ENCODE measurements around the gene TFB1M.

The TFB1M gene

DNA sequence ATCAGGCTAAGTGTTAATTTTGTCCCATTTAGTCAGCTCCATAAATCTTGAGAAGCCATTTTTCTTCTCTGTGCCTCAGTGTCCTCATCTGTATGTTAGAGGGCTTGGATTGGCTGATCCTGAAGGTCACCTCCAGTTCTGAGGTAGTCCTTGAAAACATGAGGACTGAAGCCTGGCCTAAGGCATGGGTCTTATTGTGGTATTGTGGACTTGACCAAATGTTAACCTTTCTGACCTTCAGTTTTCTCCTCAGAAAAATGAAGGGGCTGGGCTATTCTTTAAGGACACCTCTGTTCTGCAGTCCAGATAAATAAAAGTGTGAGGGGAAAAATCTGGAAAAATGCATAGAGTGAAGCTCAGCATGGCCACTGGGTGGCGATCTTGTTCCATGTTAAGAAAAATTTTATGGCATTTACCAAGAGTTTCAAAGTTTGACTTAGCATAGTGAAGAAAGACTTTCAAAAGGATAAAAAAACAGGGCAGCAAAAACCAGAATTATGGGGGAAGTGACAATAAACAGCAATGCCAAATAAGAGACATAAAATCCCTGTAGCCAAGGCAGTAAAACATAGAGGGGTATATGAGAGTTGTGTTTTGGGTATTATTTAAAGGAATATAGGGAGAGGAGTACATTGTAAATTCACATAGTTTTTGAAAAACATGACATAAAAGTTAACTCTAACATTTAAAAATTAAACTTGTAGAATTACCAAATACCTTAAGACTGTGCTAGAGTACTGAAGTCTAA lies 13.2 kb upstream of the TFB1M start:
- 0% methylated on average over 1 of the region's 1 CpG for WGBS
- DNase-seq, result peak; percentile 77
- no peak overlapping the region for H3K23ac ChIP-seq (ENCODE audit: low read length in 2 of 2)

DNA sequence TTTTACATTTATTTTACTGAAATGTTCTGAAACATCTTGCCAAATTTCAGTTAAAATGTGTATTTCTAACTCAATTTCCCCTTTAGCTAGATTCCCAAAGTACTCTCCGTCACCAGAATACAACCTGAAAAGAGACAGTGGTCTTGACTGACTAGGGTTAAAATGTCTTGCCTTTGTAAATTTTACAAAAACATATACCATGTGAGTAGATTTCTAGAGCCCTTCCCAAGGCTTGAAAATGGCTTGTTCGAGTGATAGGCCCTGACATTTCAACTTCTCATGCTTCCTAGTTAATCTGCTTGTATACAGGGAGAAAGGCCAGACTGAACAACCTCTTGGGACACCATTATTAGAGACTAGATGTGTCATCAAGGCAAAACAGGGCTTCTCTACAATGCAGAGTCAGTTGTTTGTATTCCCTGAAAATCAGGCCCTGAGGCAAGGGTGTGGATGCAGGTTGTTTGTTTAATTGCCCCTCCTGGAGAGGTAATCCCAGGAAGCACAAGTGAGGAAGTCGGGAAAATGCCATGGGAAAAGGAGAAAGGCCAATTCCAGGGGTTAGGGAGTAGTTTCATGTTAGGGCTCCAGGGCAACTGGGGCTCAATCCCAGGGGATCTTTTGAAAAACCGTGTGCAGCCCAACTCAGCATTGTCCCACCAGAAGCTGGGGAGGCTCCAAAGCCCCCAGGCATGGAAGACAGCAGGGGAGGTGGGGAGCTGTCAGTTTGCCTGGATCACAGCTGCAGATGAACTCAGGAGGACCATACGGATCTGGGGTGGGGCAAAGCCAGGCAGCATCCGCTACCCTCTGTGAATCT lies 11.6 kb upstream of the TFB1M start:
- no peaks in the 10 kb centered on the region for H3K79me1 ChIP-seq (replicated peaks; ENCODE audit: low read length, poor library complexity, severe bottlenecking)
- peak overlapping the region; percentile 90 to 97 for H2BK12ac ChIP-seq (ENCODE audit: low read length in 2 of 2)
- peak overlapping the region in 1 of 2 experiments; percentile 61 for H3K4ac ChIP-seq (ENCODE audit: low read depth in 1 of 2, low read length in 2 of 2)
- H3K23ac ChIP-seq (ENCODE audit: low read length in 2 of 2), result no peak overlapping the region
- WGBS, result 78% methylated on average over 5 of the region's 6 CpGs
- no peaks in the 10 kb centered on the region for H3K36me3 ChIP-seq (ENCODE audit: control insufficient read depth in 1 of 2, insufficient read depth in 2 of 2, low read depth in 1 of 2, low read length in 2 of 2)
- H2AK5ac ChIP-seq (ENCODE audit: low read length, severe bottlenecking), result no peak overlapping the region
- H3K9me3 ChIP-seq (ENCODE audit: control insufficient read depth, low read length), result no peaks in the 10 kb centered on the region
- H2BK120ac ChIP-seq (ENCODE audit: low read depth, low read length), result peak overlapping the region; percentile 71
- no peak overlapping the region for H2BK5ac ChIP-seq (ENCODE audit: low read depth, low read length, poor library complexity, severe bottlenecking)
- H3K18ac ChIP-seq (ENCODE audit: low read depth in 1 of 2, low read length in 2 of 2), result peak overlapping the region; percentile 87 to 93
- H2AFZ ChIP-seq (ENCODE audit: low read depth, low read length), result no peak overlapping the region
- H3K4me1 ChIP-seq (ENCODE audit: control insufficient read depth, insufficient read depth, low read depth, low read length), result no peaks in the 10 kb centered on the region
- no peak overlapping the region for H3K27ac ChIP-seq (ENCODE audit: low read length, poor library complexity, severe bottlenecking)
- H3K9ac ChIP-seq (ENCODE audit: low read length), result peak overlapping the region; percentile 53
- no peak overlapping the region for H3K4me3 ChIP-seq (ENCODE audit: insufficient read depth in 1 of 2, low read depth in 1 of 2, low read length in 2 of 2)
- no peak for DNase-seq
- H3K4me2 ChIP-seq (ENCODE audit: low read length, poor library complexity, severe bottlenecking), result no peak overlapping the region
- peak overlapping the region; percentile 62 for H4K91ac ChIP-seq (ENCODE audit: low read length)
- peak overlapping the region; percentile 88 for H4K8ac ChIP-seq (ENCODE audit: low read length)
- H3K27me3 ChIP-seq (ENCODE audit: control insufficient read depth in 1 of 2, insufficient read depth in 1 of 2, low read length in 2 of 2), result no peaks in the 10 kb centered on the region
- H3K14ac ChIP-seq (ENCODE audit: low read length in 2 of 2), result peak overlapping the region in 1 of 2 experiments; percentile 83
- H2BK15ac ChIP-seq (ENCODE audit: low read depth, poor library complexity, severe bottlenecking), result peak overlapping the region; percentile 45

More for the DNA sequence above, 13.2 kb upstream of the TFB1M start:
- Histone ChIP-seq H3K36me3 (ENCODE audit: control insufficient read depth in 1 of 2, insufficient read depth in 2 of 2, low read depth in 1 of 2, low read length in 2 of 2) (no peaks in the 10 kb centered on the region), H3K27ac (ENCODE audit: low read length, poor library complexity, severe bottlenecking) (no peak overlapping the region), H3K27me3 (ENCODE audit: control insufficient read depth in 1 of 2, insufficient read depth in 1 of 2, low read length in 2 of 2) (no peaks in the 10 kb centered on the region), H3K14ac (ENCODE audit: low read length in 2 of 2) (no peak overlapping the region), H3K9ac (ENCODE audit: low read length) (peak overlapping the region; percentile 67), H4K91ac (ENCODE audit: low read length) (no peak overlapping the region), H3K4me1 (ENCODE audit: control insufficient read depth, insufficient read depth, low read depth, low read length) (no peaks in the 10 kb centered on the region), H2BK120ac (ENCODE audit: low read depth, low read length) (no peak overlapping the region), H3K18ac (ENCODE audit: low read depth in 1 of 2, low read length in 2 of 2) (no peak overlapping the region), H3K9me3 (ENCODE audit: control insufficient read depth, low read length) (no peaks in the 10 kb centered on the region), H3K4ac (ENCODE audit: low read depth in 1 of 2, low read length in 2 of 2) (peak overlapping the region in 1 of 2 experiments; percentile 87), H2AK5ac (ENCODE audit: low read length, severe bottlenecking) (no peak overlapping the region), H3K4me3 (ENCODE audit: insufficient read depth in 1 of 2, low read depth in 1 of 2, low read length in 2 of 2) (no peak overlapping the region), H3K4me2 (ENCODE audit: low read length, poor library complexity, severe bottlenecking) (no peak overlapping the region), H2BK12ac (ENCODE audit: low read length in 2 of 2) (peak overlapping the region in 1 of 2 experiments; percentile 83), H2BK15ac (ENCODE audit: low read depth, poor library complexity, severe bottlenecking) (no peak overlapping the region), H3K79me1 (replicated peaks; ENCODE audit: low read length, poor library complexity, severe bottlenecking) (no peaks in the 10 kb centered on the region), H2AFZ (ENCODE audit: low read depth, low read length) (no peak overlapping the region), H4K8ac (ENCODE audit: low read length) (no peak overlapping the region), H2BK5ac (ENCODE audit: low read depth, low read length, poor library complexity, severe bottlenecking) (no peak overlapping the region)

DNA sequence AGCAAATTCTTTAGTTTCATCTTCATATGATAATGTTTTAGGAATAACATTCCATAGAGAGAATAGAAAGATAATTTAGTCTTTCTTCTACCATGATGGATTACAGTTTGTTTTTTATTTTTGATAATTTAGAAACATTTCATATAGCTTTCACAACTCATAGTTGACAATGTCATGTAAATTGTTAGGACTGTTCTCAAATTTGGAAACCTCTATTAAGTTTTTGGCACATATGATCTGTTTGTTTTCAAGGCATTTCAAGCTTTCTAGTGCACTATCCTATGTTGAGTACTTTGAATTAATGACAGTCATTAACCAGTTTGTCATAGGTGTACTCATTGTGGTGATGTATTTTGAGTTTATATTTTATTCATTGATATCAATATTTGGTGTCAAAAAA lies 10.7 kb upstream of the TFB1M start:
- Histone ChIP-seq H2BK5ac (ENCODE audit: low read depth, low read length, poor library complexity, severe bottlenecking) (no peak overlapping the region), H3K23ac (ENCODE audit: low read length in 2 of 2) (no peak overlapping the region), H4K8ac (ENCODE audit: low read length) (no peak overlapping the region), H3K4me1 (ENCODE audit: control insufficient read depth, insufficient read depth, low read depth, low read length) (no peaks in the 10 kb centered on the region), H3K4me3 (ENCODE audit: insufficient read depth in 1 of 2, low read depth in 1 of 2, low read length in 2 of 2) (no peak overlapping the region), H3K27me3 (ENCODE audit: control insufficient read depth in 1 of 2, insufficient read depth in 1 of 2, low read length in 2 of 2) (no peaks in the 10 kb centered on the region), H4K91ac (ENCODE audit: low read length) (no peak overlapping the region), H3K18ac (ENCODE audit: low read depth in 1 of 2, low read length in 2 of 2) (no peak overlapping the region), H2BK120ac (ENCODE audit: low read depth, low read length) (no peak overlapping the region), H3K9ac (ENCODE audit: low read length) (no peak overlapping the region), H3K4me2 (ENCODE audit: low read length, poor library complexity, severe bottlenecking) (no peak overlapping the region), H3K14ac (ENCODE audit: low read length in 2 of 2) (no peak overlapping the region), H2BK15ac (ENCODE audit: low read depth, poor library complexity, severe bottlenecking) (no peak overlapping the region), H2BK12ac (ENCODE audit: low read length in 2 of 2) (no peak overlapping the region), H3K9me3 (ENCODE audit: control insufficient read depth, low read length) (no peaks in the 10 kb centered on the region), H3K4ac (ENCODE audit: low read depth in 1 of 2, low read length in 2 of 2) (no peak overlapping the region), H3K79me1 (replicated peaks; ENCODE audit: low read length, poor library complexity, severe bottlenecking) (no peaks in the 10 kb centered on the region), H3K36me3 (ENCODE audit: control insufficient read depth in 1 of 2, insufficient read depth in 2 of 2, low read depth in 1 of 2, low read length in 2 of 2) (no peaks in the 10 kb centered on the region), H2AFZ (ENCODE audit: low read depth, low read length) (no peak overlapping the region), H2AK5ac (ENCODE audit: low read length, severe bottlenecking) (no peak overlapping the region), H3K27ac (ENCODE audit: low read length, poor library complexity, severe bottlenecking) (no peak overlapping the region)
- no peak for DNase-seq

DNA sequence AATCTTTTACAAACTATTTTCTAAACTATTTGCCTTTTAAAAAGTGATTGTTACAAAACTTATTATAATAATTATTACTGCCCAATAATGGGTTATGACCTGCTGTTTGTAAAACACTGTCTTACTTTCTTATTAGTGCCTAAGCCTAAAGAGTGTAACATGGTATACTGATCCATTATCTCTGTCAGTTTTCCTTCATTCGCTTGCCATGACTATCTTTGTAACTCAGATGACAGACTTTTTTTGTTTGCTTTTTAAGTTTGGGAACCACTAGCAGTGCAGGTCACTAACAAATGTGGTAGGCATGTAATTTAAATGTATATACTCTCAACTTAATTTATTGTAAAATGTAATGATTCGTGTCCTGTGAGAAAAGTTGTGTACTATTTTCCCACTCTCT lies 9.9 kb upstream of the TFB1M start:
- H3K4me2 ChIP-seq (ENCODE audit: low read length, poor library complexity, severe bottlenecking), result no peak overlapping the region
- no peak overlapping the region for H2BK5ac ChIP-seq (ENCODE audit: low read depth, low read length, poor library complexity, severe bottlenecking)
- no peak for DNase-seq
- no peak overlapping the region for H3K27ac ChIP-seq (ENCODE audit: low read length, poor library complexity, severe bottlenecking)
- no peaks in the 10 kb centered on the region for H3K27me3 ChIP-seq (ENCODE audit: control insufficient read depth in 1 of 2, insufficient read depth in 1 of 2, low read length in 2 of 2)
- H3K4ac ChIP-seq (ENCODE audit: low read depth in 1 of 2, low read length in 2 of 2), result no peak overlapping the region
- H3K36me3 ChIP-seq (ENCODE audit: control insufficient read depth in 1 of 2, insufficient read depth in 2 of 2, low read depth in 1 of 2, low read length in 2 of 2), result no peaks in the 10 kb centered on the region
- no peak overlapping the region for H4K91ac ChIP-seq (ENCODE audit: low read length)
- no peaks in the 10 kb centered on the region for H3K79me1 ChIP-seq (replicated peaks; ENCODE audit: low read length, poor library complexity, severe bottlenecking)
- H3K4me1 ChIP-seq (ENCODE audit: control insufficient read depth, insufficient read depth, low read depth, low read length), result no peaks in the 10 kb centered on the region
- H3K18ac ChIP-seq (ENCODE audit: low read depth in 1 of 2, low read length in 2 of 2), result no peak overlapping the region
- H2AK5ac ChIP-seq (ENCODE audit: low read length, severe bottlenecking), result no peak overlapping the region
- no peak overlapping the region for H2BK12ac ChIP-seq (ENCODE audit: low read length in 2 of 2)
- no peak overlapping the region for H2BK120ac ChIP-seq (ENCODE audit: low read depth, low read length)
- no peak overlapping the region for H3K9ac ChIP-seq (ENCODE audit: low read length)
- no peak overlapping the region for H3K23ac ChIP-seq (ENCODE audit: low read length in 2 of 2)
- no peak overlapping the region for H2BK15ac ChIP-seq (ENCODE audit: low read depth, poor library complexity, severe bottlenecking)
- 100% methylated on average over 1 of the region's 2 CpGs for WGBS
- H4K8ac ChIP-seq (ENCODE audit: low read length), result no peak overlapping the region
- no peak overlapping the region for H3K4me3 ChIP-seq (ENCODE audit: insufficient read depth in 1 of 2, low read depth in 1 of 2, low read length in 2 of 2)
- no peak overlapping the region for H3K14ac ChIP-seq (ENCODE audit: low read length in 2 of 2)
- no peak overlapping the region for H2AFZ ChIP-seq (ENCODE audit: low read depth, low read length)
- no peaks in the 10 kb centered on the region for H3K9me3 ChIP-seq (ENCODE audit: control insufficient read depth, low read length)

Data from mesenchymal stem cell (in vitro differentiated cells and primary cell).